HT1080 (cell line): ENCODE measurements around the gene BRIP1. TPM values are rescaled to one million over a fixed set of nuclear protein-coding genes. Genes with fewer than 3 reads are reported as not detected.
A peak's percentile ranks its signal among the peaks of the same experiment; 100 is the strongest.

Source experiments
- DNase-seq: peaks from one replicate; pipeline ENCODE4 v3.0.0-alpha.2; 2015; ENCODE audit warnings: low read depth
- small RNA-seq: library from RNA; depleted of rRNA; stranded (forward); fragments of <200 nt; gene quantifications from one replicate; pipeline ENCODE3, GENCODE V24; 2014
- total RNA-seq: library from RNA; depleted of rRNA; stranded (reverse); fragments of >200 nt; shearing (Covaris generic); gene quantifications from 2 replicates; pipeline ENCODE4 v1.2.3, GENCODE V29; 2014; rRNA removed

BRIP1 gene
- total RNA-seq, 1 experiment from 2014 or later: 8.8 TPM

DNA sequence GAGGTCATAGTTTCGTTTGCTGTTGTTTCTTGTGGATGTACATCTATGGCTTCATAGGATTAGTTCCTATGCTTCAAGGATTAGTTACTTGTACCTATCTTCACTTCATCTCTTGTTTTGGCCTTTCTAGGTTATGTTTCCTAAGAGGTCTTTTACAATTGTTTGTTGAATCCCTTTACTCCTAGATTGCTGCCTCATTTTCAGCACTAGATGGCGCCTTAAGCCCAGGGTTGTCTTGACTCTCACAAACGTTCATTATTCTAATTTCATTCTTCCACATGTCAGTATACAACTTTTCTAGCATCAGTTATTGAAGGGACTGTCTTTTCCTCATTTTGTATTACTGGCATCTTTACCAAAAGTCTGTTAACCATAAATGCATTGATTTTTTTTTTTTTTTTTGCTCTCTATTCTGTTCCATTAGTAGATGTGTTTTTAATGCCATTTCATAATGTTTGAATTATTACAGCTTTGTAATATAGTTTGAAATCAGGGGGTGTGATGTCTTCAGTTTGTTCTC is 227.4 kb downstream of the BRIP1 start:
- peak; percentile 43 for DNase-seq

DNA sequence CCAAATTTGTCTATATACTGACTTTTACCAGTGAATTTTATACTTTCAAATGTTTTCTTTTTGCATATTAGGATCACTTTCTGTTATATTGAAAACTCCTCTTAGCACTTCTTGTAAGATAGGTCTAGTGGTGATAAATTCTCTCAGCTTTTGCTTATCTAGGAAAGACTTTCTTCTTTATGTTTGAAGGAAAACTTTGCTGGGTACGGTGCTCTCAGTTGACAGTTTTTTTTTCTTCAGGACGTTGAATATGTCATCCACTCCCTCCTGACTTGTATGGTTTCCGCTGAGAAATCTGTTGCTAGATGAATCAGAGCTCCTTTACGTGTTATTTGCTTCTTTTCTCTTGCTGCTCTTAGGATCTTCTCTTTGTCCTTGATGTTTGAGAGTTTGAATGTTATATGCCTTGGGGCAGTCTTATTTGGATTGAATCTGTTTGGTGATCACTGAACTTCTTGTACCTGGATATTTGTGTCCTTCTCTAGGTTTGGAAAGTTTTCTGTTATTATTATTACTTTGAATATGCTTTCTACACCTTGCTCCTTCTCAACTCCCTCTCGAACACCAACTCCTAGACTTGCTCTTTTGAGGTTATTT is 228.3 kb downstream of the BRIP1 start:
- peak; percentile 49 for DNase-seq

DNA sequence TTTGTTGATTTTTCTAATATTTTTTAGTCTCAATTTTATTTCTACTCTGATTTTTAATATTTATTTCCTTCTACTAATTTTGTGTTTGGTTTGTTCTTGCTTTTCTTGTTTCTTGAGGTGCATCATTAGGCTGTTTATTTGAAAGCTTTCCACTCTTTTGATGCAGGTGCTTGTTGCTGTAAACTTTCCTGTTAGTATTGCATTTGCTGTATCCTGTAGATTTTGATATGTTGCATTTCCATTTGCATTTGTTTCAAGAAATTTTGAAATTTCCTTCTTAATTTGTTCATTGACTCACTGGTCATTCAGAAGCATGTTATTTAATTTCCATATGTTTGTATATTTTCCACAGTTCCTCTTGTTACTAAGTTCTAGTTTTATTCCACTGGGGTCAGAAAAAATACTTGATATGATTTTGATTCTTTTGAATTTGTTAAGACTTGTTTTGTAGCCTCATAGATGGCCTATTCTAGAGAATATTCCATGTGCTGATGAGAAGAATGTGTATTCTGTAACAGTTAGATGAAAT is 229.3 kb downstream of the BRIP1 start:
- DNase-seq: no peak

DNA sequence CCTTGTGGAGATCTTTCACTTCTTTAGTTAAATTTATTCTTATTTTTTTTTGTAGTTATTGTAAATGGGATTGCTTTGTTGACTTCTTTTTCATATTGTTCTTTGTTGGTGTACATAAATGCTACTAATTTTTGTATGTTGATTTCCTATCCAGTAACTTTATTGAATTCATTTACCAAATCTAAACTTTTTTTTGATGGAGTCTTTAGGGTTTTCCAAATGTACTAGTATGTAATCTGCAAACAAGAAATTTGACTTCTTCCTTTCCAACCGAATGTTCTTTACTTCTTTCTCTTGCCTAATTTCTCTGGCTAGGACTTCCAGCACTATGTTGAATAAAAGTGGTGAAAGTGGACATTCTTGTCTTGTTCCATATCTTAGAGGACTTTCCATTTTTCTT is 230.5 kb downstream of the BRIP1 start:
- DNase-seq: no peak

DNA sequence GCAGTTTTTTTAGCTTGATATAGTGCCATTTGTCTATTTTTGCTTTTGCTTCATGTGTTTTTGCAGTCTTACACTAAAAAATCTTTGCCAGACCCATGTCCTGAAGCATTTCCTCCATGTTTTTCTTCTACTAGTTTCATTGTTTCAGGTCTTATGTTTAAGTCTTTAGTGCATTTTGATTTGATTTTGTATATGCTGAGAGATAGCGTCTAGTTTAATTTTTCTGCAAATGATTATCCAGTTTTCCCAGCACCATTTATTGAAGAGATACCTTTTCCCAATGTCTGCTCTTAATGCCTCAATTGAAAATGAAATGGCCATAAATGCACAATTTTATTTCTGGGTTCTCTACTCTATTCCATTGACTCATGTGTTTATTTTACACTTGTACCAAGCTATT is 231.5 kb downstream of the BRIP1 start:
- no peak for DNase-seq

Small RNAs within 50 kb of the gene (small RNA-seq; reads per million reads assigned to genes)
- gene RF00019: not detected

Other genes starting within 250 kb of the BRIP1 start
- gene INTS2, start 64.5 kb upstream of the BRIP1 start, total RNA-seq: 11.6 and 12.4 TPM in 2 replicates
- gene MED13, start 201.8 kb upstream of the BRIP1 start, total RNA-seq: 16.8 and 23.6 TPM in 2 replicates